Globus pallidus (tissue), 1 donor: ENCODE data around the gene CENPP.
A peak's percentile ranks its signal among the peaks of the same experiment; 100 is the strongest.

Source experiments
- DNase-seq: peaks from one replicate; pipeline ENCODE4 v3.0.0-alpha.2; 2015; ENCODE audit warnings: low spot score

Gene CENPP

DNA sequence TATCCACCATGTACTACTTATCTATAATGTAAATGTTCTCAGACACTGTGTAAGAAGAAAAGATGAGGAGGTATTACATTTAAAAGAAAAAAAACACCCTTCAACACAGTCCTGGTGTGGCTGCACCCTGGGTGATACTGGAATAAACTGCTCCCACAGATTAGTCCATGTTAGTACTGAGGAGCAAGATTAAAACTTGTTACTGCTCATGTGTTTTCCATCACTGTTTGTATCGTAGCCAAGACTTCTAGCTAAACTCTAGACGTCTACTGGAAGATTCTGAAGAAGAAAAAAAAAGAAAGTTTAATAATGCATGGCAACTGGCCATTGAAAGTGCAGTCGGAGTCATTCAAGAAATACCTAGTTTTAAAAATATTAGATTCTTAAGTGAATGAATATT is 156.6 kb downstream of the CENPP start, which contains the start of gene ASPN:
TSS of gene ASPN (minus strand) at position 178 of the 400 bp plus-strand sequence.
- DNase-seq = no peak

GRCh38 chr9:92482805-92483204 is 157.1 kb downstream of the CENPP start:
- no peak for DNase-seq

- no peak for DNase-seq
These were observed 158.1 kb downstream of the CENPP start for GRCh38 chr9:92483627-92484545.

DNA sequence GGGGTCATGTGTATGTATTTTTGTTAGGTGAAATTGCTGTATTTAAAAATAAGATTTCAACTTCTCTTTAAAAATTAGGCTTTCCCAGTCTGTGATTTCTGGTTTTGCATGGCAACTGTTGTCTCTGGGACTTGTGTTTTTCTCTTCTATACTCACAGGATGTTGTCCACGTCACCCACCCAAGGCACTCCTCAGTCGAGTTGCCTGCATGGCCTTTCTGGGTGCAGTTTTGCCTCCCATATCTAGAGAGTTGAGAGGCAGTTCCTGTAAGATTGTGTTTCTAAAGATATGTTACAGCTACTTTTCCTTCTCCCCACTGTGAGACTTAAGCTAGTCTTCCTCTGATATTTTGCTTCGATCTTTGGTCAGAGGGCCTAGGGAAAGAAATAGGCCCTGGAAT is 158.8 kb downstream of the CENPP start:
- DNase-seq = no peak

GRCh38 chr9:92486371-92486770 is 160.6 kb downstream of the CENPP start:
- DNase-seq = no peak

DNA sequence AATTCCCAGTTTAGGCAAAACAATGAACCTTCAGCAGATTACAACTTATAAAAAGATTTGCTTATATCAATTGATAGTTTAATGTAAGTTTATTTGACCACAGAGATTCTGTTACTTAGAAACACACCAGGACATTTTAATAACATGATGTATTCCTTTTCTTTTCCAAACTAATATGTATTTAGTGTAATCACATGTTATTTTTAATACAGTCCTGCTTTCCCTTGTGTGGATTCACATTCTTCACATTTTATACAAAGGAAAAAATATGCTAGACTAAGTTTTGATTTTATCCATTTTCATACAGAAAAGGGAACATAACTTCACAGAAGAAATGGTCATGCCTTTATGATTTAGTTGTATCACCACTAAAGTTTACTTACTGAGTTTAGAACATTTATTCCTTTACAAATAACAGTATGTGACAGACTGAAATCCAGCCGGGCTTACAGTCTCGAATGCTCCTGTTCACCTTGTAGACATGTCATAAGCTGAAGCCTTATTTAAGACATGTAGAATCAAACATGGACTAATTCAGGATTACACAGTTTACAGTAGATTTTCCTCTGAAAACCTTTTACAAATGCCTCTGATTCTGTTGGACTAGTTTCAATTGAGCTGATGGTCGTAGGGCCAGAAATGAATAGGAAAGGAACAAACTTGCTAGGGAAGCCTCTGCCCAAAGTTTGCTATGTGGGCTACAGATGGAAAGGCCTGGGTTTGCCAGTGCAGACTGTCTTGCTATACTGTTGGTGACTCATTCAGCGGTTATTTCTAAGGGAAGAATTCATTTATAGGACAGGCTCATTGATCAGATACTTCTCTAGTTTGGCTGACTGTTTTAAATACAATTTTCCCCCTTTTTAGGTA is 163.2 kb downstream of the CENPP start:
- no peak for DNase-seq

GRCh38 chr9:92492781-92493401 is 167.1 kb downstream of the CENPP start:
- DNase-seq = no peak

GRCh38 chr9:92493749-92494387 is 168.1 kb downstream of the CENPP start:
- DNase-seq = no peak

- DNase-seq = no peak
These were observed 169.1 kb downstream of the CENPP start for GRCh38 chr9:92494856-92495255.

- DNase-seq = no peak
These were observed 170.8 kb downstream of the CENPP start for GRCh38 chr9:92496396-92497176.

DNA sequence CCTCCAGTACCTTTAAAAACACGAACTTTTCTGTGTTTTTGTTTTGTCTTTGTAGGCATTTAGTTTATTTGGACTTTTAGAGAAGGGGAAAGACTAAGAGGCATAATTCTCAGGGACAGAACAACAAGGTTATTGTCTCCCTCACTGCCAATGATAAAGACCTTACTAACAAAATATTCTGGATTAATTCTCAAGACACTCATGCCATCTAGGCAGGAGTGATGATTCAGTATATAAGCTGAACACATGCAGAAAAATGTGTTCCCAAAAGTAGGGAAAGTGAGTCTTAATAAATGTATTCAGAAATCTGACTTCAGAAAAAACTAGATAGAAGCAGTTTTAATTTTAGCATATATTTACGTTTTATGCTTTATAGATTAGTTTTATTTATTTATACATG is 173.9 kb downstream of the CENPP start:
- DNase-seq = no peak

DNA sequence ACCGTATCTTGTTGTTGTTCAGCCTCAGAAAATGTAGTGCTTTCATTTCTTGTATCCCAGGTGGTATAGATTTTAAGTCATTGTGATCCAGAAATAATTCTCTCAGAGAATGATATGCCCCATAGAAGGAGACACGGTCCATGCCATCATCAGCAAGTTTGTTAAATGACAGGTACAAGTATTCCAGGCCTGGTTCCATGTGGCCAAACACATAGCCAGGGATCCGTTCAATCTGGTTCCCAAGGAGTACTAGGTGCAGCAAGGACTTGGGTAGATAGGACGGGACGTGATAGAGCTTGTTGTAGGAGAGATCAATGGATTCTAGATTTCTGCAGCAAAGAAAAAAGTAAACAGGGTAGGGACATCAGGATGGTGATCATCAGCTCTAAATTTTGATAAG is 175.0 kb downstream of the CENPP start:
- DNase-seq = no peak

DNA sequence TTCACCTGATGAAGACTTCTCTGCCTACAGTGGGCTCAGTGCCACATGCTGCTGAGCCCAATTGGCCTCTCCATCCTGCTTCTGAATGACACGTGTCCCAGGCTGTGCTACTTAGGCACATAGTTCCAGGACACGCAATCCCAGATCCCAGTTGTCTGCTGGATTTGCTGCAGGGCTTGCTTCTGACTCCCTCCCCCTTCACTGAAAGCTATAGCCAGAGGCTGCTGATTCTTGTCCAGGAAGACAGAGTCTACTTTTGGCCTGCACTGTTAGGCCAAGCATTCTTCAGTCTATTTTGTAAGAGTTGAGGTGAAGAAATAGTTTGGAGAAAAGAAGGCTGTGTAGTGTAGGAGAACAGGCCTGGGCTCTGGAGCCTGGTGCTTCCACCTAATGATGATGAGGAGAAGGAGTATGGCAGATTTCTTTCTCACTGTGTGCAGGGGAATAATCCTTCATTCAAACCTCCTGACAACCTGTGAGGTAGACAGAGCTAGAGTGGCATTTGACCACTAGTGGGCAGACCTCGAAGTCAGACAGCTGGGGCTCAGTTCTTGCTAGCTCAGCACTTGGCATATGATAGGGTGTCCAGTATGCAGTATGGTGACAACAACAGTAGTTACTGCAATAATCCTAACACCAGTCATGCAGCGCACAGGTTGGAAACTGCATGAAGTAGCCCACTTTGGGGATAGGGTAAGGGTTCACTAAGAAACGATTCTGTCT is 176.1 kb downstream of the CENPP start:
- no peak for DNase-seq

GRCh38 chr9:92503156-92503555 is 177.4 kb downstream of the CENPP start:
- no peak for DNase-seq

GRCh38 chr9:92504881-92505280 is 179.1 kb downstream of the CENPP start:
- DNase-seq = no peak

DNA sequence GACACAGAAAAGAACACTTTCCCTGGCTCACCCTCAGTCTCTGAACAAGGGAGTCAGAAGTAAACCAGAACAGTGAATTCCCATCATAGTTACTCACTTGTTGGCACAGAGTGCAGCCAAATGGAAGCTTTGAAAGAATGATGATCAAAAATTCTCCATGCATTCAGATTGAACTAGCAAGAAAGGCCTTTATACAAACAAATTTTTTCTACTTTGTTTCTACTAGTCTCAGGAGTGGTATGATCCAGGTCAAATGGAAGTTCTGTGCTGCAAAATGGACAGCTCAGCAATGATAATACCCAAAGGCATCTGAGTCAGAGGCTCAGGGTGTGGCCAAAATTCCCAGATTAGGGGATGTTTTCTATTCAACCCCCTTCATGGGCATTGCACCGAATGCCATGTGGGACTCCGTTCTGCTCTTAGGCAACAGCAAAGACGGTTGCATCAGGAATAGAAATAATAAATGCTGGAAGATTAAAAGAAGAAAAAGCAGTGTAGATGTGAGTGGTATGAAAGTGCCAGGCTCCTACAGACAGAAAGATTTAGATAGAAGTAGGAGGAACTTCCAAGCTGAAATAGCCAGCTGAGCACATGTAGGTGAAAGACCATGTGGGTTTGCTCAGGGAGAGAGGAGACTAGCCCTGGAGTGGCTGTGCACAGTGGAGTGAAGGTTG is 180.6 kb downstream of the CENPP start:
- DNase-seq = peak; percentile 8

DNA sequence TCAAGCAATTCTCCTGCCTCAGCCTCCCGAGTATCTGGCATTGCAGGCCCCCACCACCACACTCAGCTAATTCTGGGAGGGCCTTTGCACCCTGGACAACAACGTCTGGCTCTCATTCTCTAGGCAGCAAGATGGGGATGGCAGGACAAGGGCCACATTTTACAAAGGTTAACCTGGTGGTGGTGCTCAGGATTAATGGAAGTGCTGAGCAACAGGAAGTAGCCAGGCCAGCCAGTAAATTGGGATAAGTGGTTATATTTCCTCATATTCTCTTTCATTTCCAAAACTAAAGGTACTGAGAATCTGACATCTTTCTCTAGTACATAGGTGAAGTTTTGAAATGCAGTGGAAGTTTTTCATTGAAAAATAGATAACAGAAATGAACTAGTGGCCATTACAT is 181.3 kb downstream of the CENPP start:
- no peak for DNase-seq

DNA sequence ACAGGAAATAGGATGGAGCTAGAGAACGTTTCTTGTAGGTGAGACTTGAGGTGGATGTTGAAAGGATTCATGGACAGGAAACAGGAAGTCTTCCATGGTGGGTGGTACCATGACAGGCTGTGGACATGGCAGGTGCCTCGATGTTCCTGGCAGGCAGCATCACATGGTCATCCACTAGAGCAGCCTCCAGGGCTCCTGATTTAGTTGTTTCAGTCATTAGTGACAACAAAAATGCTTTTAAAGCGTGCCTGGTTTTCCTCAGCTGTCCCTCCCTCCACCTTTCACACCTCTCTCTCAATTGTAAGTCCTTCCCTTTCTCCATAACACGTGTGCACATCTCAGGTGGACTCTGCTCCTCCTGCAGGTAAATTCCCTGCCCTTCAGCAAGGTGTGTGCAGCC is 181.7 kb downstream of the CENPP start:
- no peak for DNase-seq

DNA sequence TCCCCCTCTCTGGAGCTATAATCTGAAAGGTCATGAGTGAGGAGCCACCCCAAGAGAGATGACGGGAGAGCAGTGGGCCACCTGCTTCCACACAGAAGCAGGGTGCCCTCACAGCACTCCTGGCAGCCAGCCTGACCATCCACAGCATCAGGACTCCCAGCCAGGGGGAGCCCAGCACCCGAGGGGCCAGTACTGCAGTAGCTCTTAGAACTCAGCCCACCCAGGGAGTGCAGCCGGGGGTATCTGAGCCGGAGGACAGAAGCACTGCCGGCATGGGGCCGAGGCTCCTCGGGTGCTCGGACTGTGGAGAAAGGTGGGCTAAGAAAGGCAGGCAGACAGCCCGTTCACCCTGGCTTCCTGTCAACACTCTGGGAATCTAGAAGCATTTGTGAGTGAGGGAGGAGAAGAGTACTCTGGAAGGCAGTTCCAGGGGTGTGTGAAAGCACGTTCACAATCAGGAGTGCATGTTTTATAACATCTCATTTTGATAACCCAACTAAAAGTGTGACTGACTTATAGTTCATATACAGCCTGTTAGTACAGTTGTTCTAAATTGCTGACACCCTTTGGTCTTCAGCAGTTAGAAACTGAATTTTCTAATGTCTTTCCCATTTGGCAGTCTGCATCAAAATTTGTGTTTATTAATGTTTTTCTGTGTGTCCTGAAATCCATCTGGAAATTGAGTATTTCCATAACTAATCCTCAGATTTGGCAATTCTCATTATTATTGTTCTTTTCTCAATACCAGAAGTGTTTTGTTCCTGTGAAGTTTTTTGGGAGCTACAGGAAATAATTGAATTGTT is 182.5 kb downstream of the CENPP start:
- DNase-seq = no peak
